NT2/D1 (cell line): ENCODE data around the gene EID2B.

Source experiments
- YY1 ChIP-seq: IDR thresholded peaks from 2 replicates; pipeline ENCODE4 v1.6.1; 2011; ENCODE audit not compliant: insufficient read length, insufficient read depth
- ZNF274 ChIP-seq: IDR thresholded peaks from 2 replicates; pipeline ENCODE4 v1.6.1; 2011; ENCODE audit warnings: mild to moderate bottlenecking, low read depth, low read length

GRCh38 chr19:39582442-39582841 lies 49.8 kb upstream of the EID2B start:
- no peak for TF ChIP-seq ZNF274
- TF ChIP-seq YY1, result no peak
